HG02938 (cell line): ENCODE measurements around the gene CORO1A.
"Not testable (repeated sequence)": the region's sequence is repeated elsewhere in the genome, so short reads cannot be mapped to it uniquely, and the experiment has no call there.

Experiments used
- ATAC-seq: cut with Tn5 transposase; IDR thresholded peaks from one replicate; pipeline ENCODE4 v1.9.1; 2021; ENCODE audit warnings: mild to moderate bottlenecking, moderate library complexity; ENCODE audit not compliant: unreplicated experiment

CORO1A gene

GRCh38 chr16:30199049-30199448 is 15.6 kb downstream of the CORO1A start, which contains the start of gene SULT1A3:
Gene SULT1A3 (plus strand): TSS chr16:30199255. CDS start chr16:30200729, 1,474 bp downstream.
- not testable (repeated sequence) for ATAC-seq

DNA sequence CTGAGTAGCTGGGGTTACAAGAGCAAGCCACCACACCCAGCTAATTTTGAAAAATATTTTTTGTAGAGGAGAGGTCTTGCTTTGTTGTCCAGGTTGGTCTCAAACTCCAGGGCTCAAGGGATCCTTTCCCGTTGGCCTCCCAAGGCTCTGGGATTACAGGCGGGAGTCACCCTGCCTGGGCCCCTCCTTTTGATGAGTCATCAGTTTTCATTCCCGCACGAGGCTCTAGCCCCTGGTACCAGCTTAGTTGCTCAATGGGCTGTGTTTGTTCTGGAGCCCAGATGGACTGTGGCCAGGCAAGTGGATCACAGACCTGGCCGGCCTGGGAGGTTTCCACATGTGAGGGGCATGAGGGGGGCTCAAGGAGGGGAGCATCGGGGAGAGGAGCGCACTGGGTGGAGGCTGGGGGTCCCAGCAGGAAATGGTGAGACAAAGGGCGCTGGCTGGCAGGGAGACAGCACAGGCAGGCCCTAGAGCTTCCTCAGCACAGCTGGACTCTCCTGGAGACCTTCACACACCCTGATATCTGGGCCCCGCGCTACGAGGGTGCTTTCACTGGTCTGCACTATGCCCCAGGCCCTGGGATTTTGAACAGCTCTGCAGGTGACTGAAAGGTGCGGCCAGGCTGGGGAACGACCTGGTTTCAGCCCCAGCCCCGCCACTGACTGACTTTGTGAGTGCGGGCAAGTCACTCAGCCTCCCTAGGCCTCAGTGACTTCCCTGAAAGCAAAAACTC is 16.4 kb downstream of the CORO1A start:
- not testable (repeated sequence) for ATAC-seq

GRCh38 chr16:30205541-30206236 is 22.3 kb downstream of the CORO1A start:
- ATAC-seq, result not testable (repeated sequence)

DNA sequence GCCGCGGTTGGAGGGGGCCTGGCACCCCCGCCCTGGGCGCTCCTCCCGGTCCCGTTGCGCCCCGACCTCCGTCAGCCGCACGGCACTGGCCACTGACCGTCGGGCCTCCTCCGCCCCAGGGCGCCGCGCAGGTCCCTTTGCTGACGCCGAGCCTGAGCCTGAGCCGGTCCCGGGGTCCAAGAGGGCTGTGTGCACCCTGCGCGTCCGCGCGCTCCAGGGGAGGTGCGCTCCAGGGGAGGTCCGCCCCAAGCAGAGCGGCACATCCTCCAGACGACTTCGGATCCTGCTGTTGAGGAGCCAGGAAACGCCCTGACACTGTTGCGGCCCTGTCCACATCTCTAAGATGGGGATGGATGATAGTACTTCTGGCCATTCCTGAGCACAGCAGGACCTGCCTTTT is 22.9 kb downstream of the CORO1A start:
- not testable (repeated sequence) for ATAC-seq

- not testable (repeated sequence) for ATAC-seq
These were observed 23.8 kb downstream of the CORO1A start for GRCh38 chr16:30207063-30207704.

DNA sequence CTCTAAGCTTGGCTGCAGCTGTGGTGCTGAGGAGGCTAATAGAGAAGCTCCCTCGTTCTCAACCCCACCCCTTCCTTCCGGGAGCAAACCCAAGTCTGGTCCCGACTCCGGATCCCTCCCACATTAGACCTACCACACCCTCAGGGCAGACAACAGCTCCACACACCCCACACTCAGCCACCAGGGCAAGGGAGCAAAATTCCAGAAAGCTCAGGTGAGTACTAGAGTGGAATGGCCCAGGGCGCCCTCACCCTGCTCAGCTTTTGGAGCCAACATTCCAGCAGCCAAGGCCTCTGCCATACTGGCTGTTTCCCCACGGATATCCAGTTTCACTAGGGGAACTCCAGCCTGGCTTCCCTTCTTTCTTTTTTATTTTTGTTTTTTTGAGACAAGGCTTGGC is 25.6 kb downstream of the CORO1A start:
- ATAC-seq, result not testable (repeated sequence)

- ATAC-seq, result not testable (repeated sequence)
These were observed 28.0 kb downstream of the CORO1A start for GRCh38 chr16:30211414-30211813.

GRCh38 chr16:30217082-30217481 is 33.7 kb downstream of the CORO1A start:
- not testable (repeated sequence) for ATAC-seq
